Globus pallidus (tissue), 1 donor: ENCODE data around the gene NUDT4.
A peak's percentile ranks its signal among the peaks of the same experiment; 100 is the strongest.

Source experiments
- DNase-seq: peaks from one replicate; pipeline ENCODE4 v3.0.0-alpha.2; 2015; ENCODE audit warnings: low spot score

NUDT4 gene

GRCh38 chr12:93377252-93378195 is at the start of gene NUDT4:
Gene NUDT4, plus strand, starts transcription at chr12:93377925. Its CDS starts 398 bp downstream, at chr12:93378323.
- peak; percentile 91 for DNase-seq

DNA sequence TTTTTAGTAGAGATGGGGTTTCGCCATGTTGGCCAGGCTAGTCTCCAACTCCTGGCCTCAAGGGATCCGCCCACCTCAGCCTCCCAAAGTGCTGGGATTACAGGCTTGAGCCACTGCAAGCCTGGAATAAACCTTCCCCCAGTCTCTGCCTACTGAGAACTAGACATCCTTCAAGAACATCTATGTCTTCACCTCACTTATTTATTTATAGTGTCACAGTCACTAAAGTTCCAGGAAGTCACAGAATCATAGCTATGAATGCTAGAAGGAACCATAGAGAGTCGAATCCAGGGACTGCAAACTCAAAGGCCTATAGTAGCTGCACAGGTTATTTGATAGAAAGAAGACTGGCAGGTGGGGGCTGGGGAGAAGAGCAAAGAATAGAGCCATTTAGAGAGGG is 44.7 kb upstream of the NUDT4 start:
- DNase-seq: no peak

DNA sequence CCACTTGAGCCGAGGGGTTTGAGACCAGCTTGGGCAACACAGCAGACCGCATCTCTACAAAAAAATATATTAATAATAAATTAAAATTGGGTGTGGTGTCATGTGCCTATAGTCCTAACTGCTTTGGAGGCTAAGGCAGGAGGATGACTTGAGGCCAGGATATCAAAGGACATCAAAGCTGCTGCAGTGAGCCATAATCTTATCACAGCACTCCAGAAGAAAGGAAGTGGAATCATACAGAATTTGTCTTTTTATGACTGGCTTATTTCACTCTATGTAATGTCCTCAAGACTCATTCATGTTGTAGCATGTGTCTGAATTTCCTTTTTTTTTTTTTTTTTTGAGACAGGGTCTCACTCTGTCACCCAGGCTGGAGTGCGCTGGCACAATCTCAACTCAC is 43.9 kb upstream of the NUDT4 start:
- no peak for DNase-seq

GRCh38 chr12:93335603-93336162 is 42.0 kb upstream of the NUDT4 start:
- DNase-seq: no peak

DNA sequence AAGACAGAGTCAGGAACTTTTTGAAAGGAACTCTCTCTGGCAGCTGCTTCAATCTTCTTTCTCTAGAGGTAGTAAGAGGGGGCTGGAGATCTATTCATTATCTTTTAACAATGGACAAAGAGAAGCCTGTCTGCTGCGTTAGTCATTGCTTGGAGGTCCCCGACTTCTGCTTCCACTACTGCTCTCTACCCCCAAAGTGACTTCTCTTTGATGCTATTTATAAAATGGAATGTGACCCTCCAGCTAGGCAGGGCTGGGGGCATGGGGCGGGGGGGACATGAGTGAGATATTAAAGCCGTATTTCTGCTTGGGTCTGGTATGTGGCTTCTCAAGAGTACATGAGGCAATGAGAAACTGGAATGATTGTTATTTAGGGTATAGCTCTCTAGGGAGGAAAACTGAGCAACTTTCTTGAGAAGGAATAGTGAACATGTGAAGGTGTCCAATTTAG is 41.4 kb upstream of the NUDT4 start:
- DNase-seq: no peak

- no peak for DNase-seq
Observed at GRCh38 chr12:93338598-93338997, 39.1 kb upstream of the NUDT4 start.

GRCh38 chr12:93339695-93340094 is 38.0 kb upstream of the NUDT4 start:
- DNase-seq: no peak

DNA sequence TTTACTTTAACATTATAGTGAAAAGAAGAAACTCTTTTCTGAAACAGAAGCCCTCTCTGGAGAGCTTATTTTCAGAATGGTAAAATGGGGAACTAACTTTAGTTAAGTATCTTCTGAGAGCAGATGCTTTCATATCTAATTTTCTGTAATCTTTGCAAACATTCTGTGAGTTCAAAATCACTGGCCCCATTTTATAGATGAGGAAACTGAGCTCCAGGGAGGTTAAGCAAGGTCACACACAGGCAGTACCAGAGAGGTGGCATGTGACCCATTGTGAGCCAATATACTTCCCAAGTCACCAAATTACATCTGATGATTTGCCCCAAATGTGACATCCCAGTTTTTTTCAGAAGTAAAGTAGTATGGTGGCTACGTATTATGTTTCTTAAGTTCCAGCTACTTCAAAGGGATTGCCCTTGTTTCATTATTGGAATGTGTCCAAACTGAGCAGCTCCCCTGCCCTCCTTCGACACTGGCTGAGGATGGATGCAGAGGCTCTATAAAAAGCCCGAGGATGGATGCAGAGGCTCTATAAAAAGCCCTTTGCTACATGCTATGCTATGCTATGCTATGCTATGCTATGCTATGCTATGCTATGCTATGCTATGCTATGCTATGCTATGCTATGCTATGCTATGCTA is 36.2 kb upstream of the NUDT4 start:
- DNase-seq: no peak

GRCh38 chr12:93347054-93347785 is 30.5 kb upstream of the NUDT4 start:
- DNase-seq: no peak

- peak; percentile 9 for DNase-seq
Observed at GRCh38 chr12:93348575-93349435, 28.9 kb upstream of the NUDT4 start.

GRCh38 chr12:93351726-93352125 is 26.0 kb upstream of the NUDT4 start:
- DNase-seq: no peak

DNA sequence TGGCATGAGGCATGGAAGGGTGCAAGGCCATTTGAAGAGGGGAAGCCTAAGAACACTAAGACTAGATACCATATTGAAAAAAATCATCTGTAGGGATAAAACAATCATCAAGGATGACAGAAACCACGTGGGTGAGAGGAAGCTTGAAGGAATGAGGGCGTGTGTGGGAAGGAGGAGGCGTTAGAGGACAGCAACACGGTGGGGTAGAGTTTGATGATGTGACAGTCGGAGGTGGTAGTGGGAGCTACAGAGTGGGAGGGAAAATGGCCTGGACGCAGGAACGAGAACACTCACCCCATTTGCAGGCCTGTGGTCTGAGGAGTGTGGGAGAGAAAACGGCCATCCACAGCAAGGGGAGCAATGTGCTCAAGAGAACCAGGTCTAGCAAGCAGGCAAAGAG is 25.4 kb upstream of the NUDT4 start:
- no peak for DNase-seq

DNA sequence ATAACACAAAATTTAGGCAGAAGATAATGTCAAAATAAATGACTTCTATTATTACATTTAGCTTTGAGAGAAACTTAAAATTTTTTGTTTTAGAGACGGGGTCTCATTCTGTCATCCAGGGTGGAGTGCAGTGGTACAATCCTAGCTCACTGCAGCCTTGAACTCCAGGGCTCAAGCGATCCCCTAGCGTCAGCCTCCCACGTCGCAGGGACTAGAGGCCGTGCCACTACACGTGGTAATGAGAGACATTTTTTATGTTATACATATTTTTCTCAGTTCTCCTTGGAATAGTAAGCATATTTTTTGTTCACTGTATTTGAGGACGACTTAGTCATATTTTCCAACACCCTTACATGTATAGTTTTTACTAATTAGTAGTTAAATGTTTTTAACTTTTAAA is 21.5 kb upstream of the NUDT4 start:
- DNase-seq: no peak

- DNase-seq: no peak
Observed at GRCh38 chr12:93358058-93358457, 19.7 kb upstream of the NUDT4 start.

- DNase-seq: no peak
Observed at GRCh38 chr12:93358821-93359220, 18.9 kb upstream of the NUDT4 start.

- no peak for DNase-seq
Observed at GRCh38 chr12:93360688-93361087, 17.0 kb upstream of the NUDT4 start.

DNA sequence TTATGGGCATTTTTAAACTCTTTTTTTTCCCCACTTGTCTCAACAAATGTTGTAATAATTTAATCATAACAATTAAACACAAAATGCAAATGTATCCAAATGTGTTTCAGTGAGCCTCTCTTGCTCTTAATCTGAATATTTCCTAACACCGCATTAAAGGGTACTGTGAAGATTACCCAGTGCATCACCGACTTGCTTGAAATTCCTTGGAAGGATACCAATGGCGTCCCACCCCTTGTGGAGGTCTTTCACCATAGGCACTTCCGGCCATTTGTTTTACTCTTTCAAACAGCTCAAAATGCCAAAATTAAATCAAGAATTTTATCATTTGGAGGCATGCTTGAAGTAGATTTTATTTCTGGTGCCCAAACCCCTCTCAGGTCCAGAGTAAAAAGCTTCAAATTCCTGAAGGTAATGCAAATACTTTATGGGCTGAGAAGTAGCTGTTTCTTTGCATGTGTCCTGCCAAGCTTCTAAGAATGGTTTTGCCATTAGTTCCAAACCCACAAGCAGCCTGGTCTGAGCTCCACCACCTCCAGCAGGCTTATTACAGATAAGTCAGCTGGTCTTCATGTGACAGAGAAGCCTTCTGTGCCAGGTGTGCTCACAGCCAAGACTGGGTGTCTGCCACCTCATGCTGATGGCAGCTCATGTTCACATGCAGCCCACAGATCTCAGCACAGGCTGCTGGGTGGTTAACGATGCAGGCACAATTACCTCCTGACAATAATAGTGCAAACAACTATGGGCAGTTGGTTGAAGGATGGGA is 16.4 kb upstream of the NUDT4 start:
- DNase-seq: no peak

- no peak for DNase-seq
Observed at GRCh38 chr12:93363841-93364297, 13.9 kb upstream of the NUDT4 start.

GRCh38 chr12:93365616-93366405 is 11.9 kb upstream of the NUDT4 start:
- no peak for DNase-seq

DNA sequence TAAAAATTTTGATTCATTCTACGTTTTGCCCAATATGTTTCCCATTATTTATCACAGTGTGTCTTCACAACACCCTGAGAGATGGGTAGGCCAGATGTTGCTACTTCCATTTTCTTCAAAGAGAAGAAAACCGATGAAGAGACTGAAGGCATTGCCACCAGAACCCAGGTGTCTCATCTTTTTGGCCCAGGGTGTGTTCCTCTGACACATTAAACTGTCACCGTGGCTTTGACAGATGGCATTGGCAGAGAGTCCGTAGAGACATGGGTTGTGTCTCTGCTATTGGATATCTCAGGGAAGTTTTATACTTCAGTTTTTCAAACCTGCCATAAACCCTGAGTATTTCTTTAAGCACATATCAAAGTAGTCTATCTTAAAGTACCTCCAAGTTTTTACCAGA is 11.3 kb upstream of the NUDT4 start:
- DNase-seq: no peak
